Fibroblast of villous mesenchyme (primary cell): ENCODE measurements around the gene KRT78. TPM values are rescaled to one million over a fixed set of nuclear protein-coding genes. Genes with fewer than 3 reads are reported as not detected.

Source experiments
- DNase-seq: peaks from one replicate; pipeline ENCODE4 v3.0.0-alpha.2; 2010; ENCODE audit warnings: low read depth
- H3K4me3 ChIP-seq: 2 replicates; pipeline ENCODE4 v1.5.1; 2011; ENCODE audit warnings: low read depth, mild to moderate bottlenecking, low read length
- total RNA-seq: library from RNA; depleted of rRNA; stranded (reverse); fragments of >200 nt; gene quantifications from 2 replicates; pipeline ENCODE4 v1.2.3, GENCODE V29; 2012
- TF ChIP-seq, protein P1 (sequence below): IDR thresholded peaks from 2 replicates; pipeline ENCODE4 v1.5.1; 2012; ENCODE audit warnings: low read depth, mild to moderate bottlenecking, low read length; ENCODE audit not compliant: insufficient read depth

The KRT78 gene
- total RNA-seq, 1 donor, result not detected

DNA sequence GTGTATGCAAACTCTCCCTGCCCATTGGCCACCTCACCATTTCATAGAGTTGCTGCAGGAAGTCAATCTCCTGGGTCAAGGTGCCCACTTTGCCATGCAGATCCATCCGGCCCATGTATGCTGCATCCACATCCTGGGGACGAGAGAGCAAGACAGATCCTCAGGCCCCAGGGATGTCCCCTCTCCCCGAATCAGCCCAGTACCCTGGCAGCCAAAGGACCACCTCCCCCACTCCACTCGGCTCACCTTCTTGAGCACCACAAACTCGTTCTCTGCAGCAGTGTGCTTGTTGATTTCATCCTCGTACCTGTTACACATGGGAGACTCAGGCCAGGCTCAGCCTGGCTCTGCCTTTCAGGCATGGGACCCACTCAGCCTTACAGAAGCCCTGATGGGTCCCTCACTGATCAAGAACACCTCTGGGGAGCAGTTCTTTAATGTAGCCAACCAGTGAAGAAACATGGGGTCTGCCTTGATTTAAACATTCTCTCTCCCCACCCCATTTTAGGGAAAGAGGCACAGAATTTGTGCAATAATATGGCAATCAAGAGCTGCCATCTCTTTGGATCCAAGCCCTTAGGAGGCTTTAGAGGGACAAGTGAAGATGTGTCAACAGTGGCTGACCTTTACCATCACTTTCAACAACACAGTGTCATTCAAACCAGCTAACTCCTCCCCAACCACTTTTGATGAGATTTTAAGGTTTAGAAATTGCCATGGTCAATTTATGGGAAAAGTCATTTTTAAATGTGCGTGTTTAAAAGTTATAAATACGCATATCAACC lies 18.6 kb downstream of the KRT78 start:
- H3K4me3 ChIP-seq, result no peak overlapping the region
- DNase-seq, result no peak
- TF ChIP-seq, protein P1, sequence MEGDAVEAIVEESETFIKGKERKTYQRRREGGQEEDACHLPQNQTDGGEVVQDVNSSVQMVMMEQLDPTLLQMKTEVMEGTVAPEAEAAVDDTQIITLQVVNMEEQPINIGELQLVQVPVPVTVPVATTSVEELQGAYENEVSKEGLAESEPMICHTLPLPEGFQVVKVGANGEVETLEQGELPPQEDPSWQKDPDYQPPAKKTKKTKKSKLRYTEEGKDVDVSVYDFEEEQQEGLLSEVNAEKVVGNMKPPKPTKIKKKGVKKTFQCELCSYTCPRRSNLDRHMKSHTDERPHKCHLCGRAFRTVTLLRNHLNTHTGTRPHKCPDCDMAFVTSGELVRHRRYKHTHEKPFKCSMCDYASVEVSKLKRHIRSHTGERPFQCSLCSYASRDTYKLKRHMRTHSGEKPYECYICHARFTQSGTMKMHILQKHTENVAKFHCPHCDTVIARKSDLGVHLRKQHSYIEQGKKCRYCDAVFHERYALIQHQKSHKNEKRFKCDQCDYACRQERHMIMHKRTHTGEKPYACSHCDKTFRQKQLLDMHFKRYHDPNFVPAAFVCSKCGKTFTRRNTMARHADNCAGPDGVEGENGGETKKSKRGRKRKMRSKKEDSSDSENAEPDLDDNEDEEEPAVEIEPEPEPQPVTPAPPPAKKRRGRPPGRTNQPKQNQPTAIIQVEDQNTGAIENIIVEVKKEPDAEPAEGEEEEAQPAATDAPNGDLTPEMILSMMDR, result no peak

DNA sequence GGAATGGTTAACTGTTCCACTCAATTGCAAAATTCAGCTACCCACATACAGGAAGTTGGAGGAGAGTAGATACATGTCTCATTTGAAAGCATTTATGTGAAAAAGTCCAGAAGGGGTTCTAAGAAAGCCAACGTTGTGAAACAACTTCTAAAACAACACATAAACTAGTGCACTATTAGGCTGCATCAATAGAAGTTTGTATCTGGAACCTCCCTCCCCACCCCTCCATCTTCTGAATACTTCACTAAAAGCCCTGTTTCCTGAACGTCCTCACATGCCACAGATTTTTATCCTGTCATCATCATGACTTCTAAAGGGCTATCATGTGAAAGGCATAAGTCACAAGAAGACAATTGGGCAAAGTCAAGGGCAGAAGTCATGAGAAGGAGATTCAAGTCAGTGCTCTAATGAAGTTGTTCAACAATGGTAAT lies 20.2 kb downstream of the KRT78 start:
- TF ChIP-seq, protein P1, result no peak
- H3K4me3 ChIP-seq, result no peak overlapping the region
- DNase-seq, result peak; percentile 49

DNA sequence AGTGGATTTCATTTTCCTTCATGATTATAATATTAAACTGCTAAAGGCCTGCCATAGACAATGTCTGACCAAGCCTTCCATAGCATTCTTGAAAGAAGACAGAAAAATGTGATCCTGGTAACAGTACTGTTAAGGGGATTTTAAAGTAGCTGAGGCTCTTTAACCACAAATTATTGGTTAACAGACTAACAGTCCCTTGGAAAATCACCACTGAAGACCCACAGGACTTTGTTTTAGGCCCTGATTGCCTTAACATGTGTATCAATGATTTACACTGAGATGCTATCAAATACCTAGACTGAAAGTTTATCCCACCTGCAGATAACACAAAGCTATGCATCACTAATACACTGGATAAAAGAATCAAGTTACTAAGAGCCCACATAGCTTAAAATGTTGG lies 20.6 kb downstream of the KRT78 start:
- TF ChIP-seq, protein P1, result no peak
- H3K4me3 ChIP-seq, result no peak overlapping the region
- no peak for DNase-seq

DNA sequence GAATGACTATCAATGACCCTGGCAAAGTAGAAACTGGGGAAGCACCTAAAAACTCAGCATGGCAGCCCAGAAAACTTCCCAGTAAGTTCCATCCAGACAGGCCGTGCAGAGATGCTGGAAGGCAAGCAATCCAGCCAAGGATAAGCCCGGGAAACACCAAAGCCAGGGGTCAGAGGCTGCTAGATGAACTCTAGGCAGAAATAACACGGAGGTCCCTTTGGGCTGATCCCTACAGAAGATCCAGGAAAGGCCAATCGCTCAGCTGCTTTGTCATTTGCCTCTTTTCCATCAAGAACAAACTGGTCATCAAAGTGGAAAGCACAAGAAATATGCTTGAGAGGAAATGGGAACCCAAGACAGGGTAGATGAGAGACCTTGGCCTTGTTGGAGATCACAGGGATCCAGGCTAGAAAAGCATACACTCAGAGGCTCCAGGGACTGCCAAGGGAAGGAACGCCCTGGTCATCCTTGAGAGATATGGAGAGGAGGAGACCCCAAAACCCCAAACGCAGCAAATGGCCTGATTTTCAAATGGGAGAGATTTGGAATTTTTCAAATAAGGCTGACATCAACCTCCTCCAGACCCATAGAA lies 21.2 kb downstream of the KRT78 start:
- no peak for DNase-seq
- TF ChIP-seq, protein P1, result no peak
- H3K4me3 ChIP-seq, result no peak overlapping the region

DNA sequence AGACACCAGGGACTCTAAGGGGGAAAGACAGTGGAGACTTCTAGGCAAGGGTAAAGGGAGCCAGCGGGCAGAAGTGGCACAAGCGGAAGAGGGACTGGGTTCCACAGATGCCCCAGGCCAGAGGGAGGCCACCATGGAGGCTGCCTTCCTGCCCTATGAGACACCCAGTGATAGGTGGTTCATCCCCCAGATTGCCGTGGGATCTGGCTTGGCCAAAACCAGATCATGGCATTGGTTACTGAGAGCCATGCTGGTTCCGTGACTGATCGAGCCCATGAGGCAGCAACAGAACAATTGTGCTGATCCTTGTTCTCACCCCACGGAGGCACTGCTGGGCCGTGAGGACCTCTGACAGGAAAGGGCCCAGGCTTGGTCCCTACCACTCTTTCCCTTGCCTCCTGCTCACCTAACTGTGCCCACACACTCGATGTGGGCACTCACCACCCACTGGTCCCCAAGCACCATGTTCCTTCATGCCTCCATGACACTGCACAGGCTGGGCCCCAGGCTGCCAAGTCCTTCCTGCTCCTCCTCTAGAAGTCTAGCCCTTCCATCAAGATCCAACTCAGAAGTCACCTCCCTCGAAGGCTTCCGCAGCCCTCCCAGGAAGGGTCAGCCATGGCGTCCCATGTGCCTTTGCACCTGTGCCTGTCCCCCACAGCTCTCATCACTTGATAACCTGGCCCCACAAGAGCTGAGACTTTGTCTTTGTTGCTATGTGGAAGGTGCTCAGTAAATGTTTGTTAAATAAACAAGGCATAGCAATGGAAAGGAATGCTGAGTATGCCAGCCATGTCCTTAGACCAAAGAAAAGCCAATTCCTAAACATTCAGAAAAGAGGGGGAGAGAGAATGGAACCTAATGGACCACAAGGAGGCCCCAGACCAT lies 21.9 kb downstream of the KRT78 start:
- no peak for DNase-seq
- TF ChIP-seq, protein P1, result no peak
- H3K4me3 ChIP-seq, result no peak overlapping the region

DNA sequence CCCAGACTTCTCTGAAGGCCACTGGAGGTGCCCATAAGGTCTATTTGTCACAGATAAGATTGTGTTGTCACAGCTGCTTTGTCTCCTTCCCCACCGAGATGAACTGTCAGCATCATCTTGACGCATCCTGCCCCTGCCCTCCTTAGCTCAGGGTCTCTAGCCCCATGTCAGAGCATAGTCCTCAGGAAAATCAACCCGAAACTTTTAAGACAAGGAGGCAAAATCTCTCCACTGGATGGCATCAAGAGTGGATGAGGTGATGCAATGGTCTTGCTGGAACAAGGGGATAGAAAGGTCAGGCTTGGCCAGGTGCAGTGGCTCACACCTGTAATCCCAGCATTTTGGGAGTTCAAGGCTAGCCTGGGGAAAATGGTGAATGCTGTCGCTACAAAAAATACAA lies 22.8 kb downstream of the KRT78 start:
- TF ChIP-seq, protein P1, result no peak
- no peak overlapping the region for H3K4me3 ChIP-seq
- no peak for DNase-seq
